ENCODE results near the gene SERP2. TPM values are rescaled to one million over a fixed set of nuclear protein-coding genes. Genes with fewer than 3 reads are reported as not detected.

SERP2 gene
- total and polyA plus RNA-seq, 2 of the 8 experiments (the other 6 are each of a cell fraction or from before 2014, with no cell fraction given) = 2.0 to 2.3 TPM

GRCh38 chr13:44389876-44390275 lies 16.3 kb downstream of the SERP2 start (continued):
- TF ChIP-seq PHF8 (conservative IDR thresholded peaks at IDR 0.05; ENCODE audit: low read depth, low read length) (no peak), TBP (IDR thresholded peaks at IDR 0.05; ENCODE audit: low read depth, low read length) (no peak), BRCA1 (IDR thresholded peaks at IDR 0.05; ENCODE audit: low read depth, low read length) (no peak)
